Colonic mucosa (tissue), 4 donors: ENCODE data around the gene F3. TPM values are rescaled to one million over a fixed set of nuclear protein-coding genes. Genes with fewer than 3 reads are reported as not detected.
A peak's percentile ranks its signal among the peaks of the same experiment; 100 is the strongest.

Source experiments
- DNase-seq: peaks from one replicate; pipeline ENCODE4 v3.0.0-alpha.2; 2020
- H3K27ac ChIP-seq: fragments of 200-600 bp; one replicate; pipeline ENCODE4 v1.8.0; 2021
- H3K27me3 ChIP-seq: fragments of 200-600 bp; one replicate; pipeline ENCODE4 v1.8.0; 2021
- H3K36me3 ChIP-seq: fragments of 200-600 bp; one replicate; pipeline ENCODE4 v1.8.0; 2021
- H3K4me1 ChIP-seq: fragments of 200-600 bp; one replicate; pipeline ENCODE4 v1.8.0; 2021; ENCODE audit warnings: mild to moderate bottlenecking
- H3K4me3 ChIP-seq: fragments of 200-600 bp; one replicate; pipeline ENCODE4 v1.8.0; 2021
- H3K9ac ChIP-seq, 2 donors: one replicate each; pipeline ENCODE4 v1.7.0; 2013; ENCODE audit warnings: control low read depth in 2 of 2, low read depth in 2 of 2, low read length in 2 of 2
- H3K9me3 ChIP-seq: fragments of 200-600 bp; one replicate; pipeline ENCODE4 v1.8.0; 2021
- CTCF ChIP-seq: fragments of 200-600 bp; IDR thresholded peaks from one replicate; pipeline ENCODE4 v1.8.0; 2022; ENCODE audit warnings: antibody characterized with exemption, mild to moderate bottlenecking
- intact Hi-C: fragments of 100-400 bp; cut with DNase I; formaldehyde crosslinking; loops from one replicate; pipeline ENCODE4 v1.14.1; 2022
- total RNA-seq, 2 donors: library from RNA; stranded (reverse); fragmentation: NEBNext Ultra II Directional in 1 of 2; extraction: Animal tissue kit (Norgen Biotek cat#: 25700) in 1 of 2; gene quantifications; one replicate each; pipeline ENCODE4 v1.2.1, GENCODE V29; 2021
- donor health status: healthy.
- donor health status: DM: no; HTN: no; CAD: no.
- donor health status: DM: no; HTN: no; CAD: no.

F3 gene
- total RNA-seq, 2 donors from 2014 or later: 20.9 to 44.8 TPM

GRCh38 chr1:94537254-94537653 is 4.3 kb downstream of the F3 start:
- no peaks in the 10 kb centered on the region for H3K27me3 ChIP-seq
- no peak for DNase-seq
- intact Hi-C loops: loop anchor here (10.0 kb wide), 1 partner anchor 148 kb away; no protein-coding TSS in a partner anchor
- no peaks in the 10 kb centered on the region for H3K36me3 ChIP-seq
- peak overlapping the region in 1 of 2 donors; percentile 41 for H3K9ac ChIP-seq
- H3K9me3 ChIP-seq: no peaks in the 10 kb centered on the region
- H3K4me3 ChIP-seq: no peak overlapping the region
- H3K4me1 ChIP-seq: no peaks in the 10 kb centered on the region
- H3K27ac ChIP-seq: no peak overlapping the region
- TF ChIP-seq CTCF: no peak

GRCh38 chr1:94535879-94536278 is 5.7 kb downstream of the F3 start:
- no peak for DNase-seq
- H3K27me3 ChIP-seq: no peaks in the 10 kb centered on the region
- no peak overlapping the region for H3K4me3 ChIP-seq
- no peaks in the 10 kb centered on the region for H3K4me1 ChIP-seq
- no peaks in the 10 kb centered on the region for H3K9me3 ChIP-seq
- H3K36me3 ChIP-seq: peaks cover 4% of the 10 kb centered on the region
- TF ChIP-seq CTCF: no peak
- intact Hi-C loops: loop anchor here (10.0 kb wide), 1 partner anchor 149 kb away; no protein-coding TSS in a partner anchor
- no peak overlapping the region for H3K9ac ChIP-seq
- no peak overlapping the region for H3K27ac ChIP-seq

GRCh38 chr1:94535095-94535494 is 6.5 kb downstream of the F3 start:
- no peak for DNase-seq
- no peaks in the 10 kb centered on the region for H3K9me3 ChIP-seq
- no peak overlapping the region for H3K4me3 ChIP-seq
- intact Hi-C loops: loop anchor here (10.0 kb wide), 1 partner anchor 150 kb away; no protein-coding TSS in a partner anchor
- H3K27ac ChIP-seq: no peak overlapping the region
- no peak for TF ChIP-seq CTCF
- H3K36me3 ChIP-seq: peaks cover 4% of the 10 kb centered on the region
- peak overlapping the region in 1 of 2 donors; percentile 30 for H3K9ac ChIP-seq
- H3K4me1 ChIP-seq: no peaks in the 10 kb centered on the region
- H3K27me3 ChIP-seq: no peaks in the 10 kb centered on the region

GRCh38 chr1:94532077-94532476 is 9.5 kb downstream of the F3 start:
- no peak for TF ChIP-seq CTCF
- H3K27me3 ChIP-seq: no peaks in the 10 kb centered on the region
- intact Hi-C loops: loop anchor here (10.0 kb wide), 1 partner anchor 153 kb away; no protein-coding TSS in a partner anchor
- no peak overlapping the region for H3K9ac ChIP-seq
- peaks cover 4% of the 10 kb centered on the region for H3K36me3 ChIP-seq
- no peaks in the 10 kb centered on the region for H3K9me3 ChIP-seq
- no peak overlapping the region for H3K4me3 ChIP-seq
- H3K4me1 ChIP-seq: no peaks in the 10 kb centered on the region
- no peak for DNase-seq
- H3K27ac ChIP-seq: no peak overlapping the region

- Histone ChIP-seq H3K9ac (no peak overlapping the region), H3K4me3 (no peak overlapping the region), H3K36me3 (peaks cover 4% of the 10 kb centered on the region), H3K9me3 (no peaks in the 10 kb centered on the region), H3K4me1 (no peaks in the 10 kb centered on the region), H3K27ac (no peak overlapping the region), H3K27me3 (no peaks in the 10 kb centered on the region)
- DNase-seq: no peak
- TF ChIP-seq CTCF: no peak
- intact Hi-C loops: loop anchor here (10.0 kb wide), 1 partner anchor 153 kb away; no protein-coding TSS in a partner anchor
Measured at GRCh38 chr1:94531664-94532063, 9.9 kb downstream of the F3 start.
